Astrocyte of the spinal cord (primary cell): ENCODE data around the gene TEAD4.

Experiments used
- DNase-seq: peaks from one replicate; pipeline ENCODE4 v3.0.0; 2011; ENCODE audit warnings: low read depth, low spot score
- H3K4me3 ChIP-seq: 2 replicates; pipeline ENCODE4 v1.5.1; 2011; ENCODE audit warnings: low read depth, mild to moderate bottlenecking, low read length, moderate library complexity
- in situ Hi-C: cut with HindIII; loops from 2 replicates; pipeline ENCODE4 v1.10.0; 2017; ENCODE audit warnings: low sequenced_read_pairs
- TF ChIP-seq, protein P1 (sequence below): IDR thresholded peaks from 2 replicates; pipeline ENCODE4 v1.5.1; 2012; ENCODE audit warnings: low read depth, mild to moderate bottlenecking, low read length, inconsistent platforms

Gene TEAD4

GRCh38 chr12:2925322-2925995, 33.7 kb upstream of the TEAD4 start:
- in situ Hi-C loops, result no loop called here
- H3K4me3 ChIP-seq, result no peak overlapping the region
- DNase-seq, result no peak
- TF ChIP-seq, protein P1, sequence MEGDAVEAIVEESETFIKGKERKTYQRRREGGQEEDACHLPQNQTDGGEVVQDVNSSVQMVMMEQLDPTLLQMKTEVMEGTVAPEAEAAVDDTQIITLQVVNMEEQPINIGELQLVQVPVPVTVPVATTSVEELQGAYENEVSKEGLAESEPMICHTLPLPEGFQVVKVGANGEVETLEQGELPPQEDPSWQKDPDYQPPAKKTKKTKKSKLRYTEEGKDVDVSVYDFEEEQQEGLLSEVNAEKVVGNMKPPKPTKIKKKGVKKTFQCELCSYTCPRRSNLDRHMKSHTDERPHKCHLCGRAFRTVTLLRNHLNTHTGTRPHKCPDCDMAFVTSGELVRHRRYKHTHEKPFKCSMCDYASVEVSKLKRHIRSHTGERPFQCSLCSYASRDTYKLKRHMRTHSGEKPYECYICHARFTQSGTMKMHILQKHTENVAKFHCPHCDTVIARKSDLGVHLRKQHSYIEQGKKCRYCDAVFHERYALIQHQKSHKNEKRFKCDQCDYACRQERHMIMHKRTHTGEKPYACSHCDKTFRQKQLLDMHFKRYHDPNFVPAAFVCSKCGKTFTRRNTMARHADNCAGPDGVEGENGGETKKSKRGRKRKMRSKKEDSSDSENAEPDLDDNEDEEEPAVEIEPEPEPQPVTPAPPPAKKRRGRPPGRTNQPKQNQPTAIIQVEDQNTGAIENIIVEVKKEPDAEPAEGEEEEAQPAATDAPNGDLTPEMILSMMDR, result no peak

- in situ Hi-C loops, result no loop called here
These were observed 28.3 kb upstream of the TEAD4 start for GRCh38 chr12:2930865-2931264.

GRCh38 chr12:2933586-2933985, 25.6 kb upstream of the TEAD4 start:
- no peak overlapping the region for H3K4me3 ChIP-seq
- in situ Hi-C loops, result no loop called here
- TF ChIP-seq, protein P1, result no peak
- DNase-seq, result no peak

More at GRCh38 chr12:2930865-2931264, 28.3 kb upstream of the TEAD4 start:
- TF ChIP-seq, protein P1, result no peak
- no peak for DNase-seq
- no peak overlapping the region for H3K4me3 ChIP-seq

DNA sequence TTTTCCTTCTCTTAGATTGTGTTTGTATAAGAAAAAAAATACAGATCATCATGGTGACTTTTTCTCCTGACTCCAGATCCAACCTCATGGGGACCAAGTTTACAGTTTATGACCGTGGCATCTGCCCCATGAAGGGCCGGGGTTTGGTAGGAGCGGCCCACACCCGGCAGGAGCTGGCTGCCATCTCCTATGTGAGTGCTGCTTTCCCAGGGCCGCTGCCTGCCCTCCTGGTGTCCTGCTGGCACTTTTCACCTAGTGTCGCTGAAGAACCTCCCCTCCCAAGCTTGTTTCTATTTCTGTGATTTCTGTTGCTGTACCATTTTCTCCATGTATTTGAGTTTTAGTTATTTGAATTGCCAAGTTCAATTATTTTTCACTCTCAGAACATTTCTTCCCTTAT, 24.8 kb upstream of the TEAD4 start:
- DNase-seq, result no peak
- no peak overlapping the region for H3K4me3 ChIP-seq
- in situ Hi-C loops, result no loop called here
- TF ChIP-seq, protein P1, result no peak

DNA sequence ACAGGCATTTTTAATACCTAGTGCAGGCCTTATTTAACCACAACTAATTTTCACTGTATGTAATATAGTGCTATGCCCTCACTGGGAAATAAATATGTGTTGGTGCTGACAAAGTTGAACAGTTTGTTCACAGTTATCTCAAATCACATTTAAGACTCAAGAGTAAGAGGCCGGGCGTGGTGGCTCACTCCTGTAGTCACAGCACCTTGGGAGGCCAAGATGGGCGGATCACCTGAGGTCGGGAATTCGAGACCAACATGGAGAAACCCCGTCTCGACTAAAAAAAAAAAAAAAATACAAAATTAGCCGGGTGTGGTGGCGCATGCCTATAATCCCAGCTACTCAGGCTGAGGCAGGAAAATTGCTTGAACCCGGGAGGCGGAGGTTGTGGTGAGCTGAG, 22.9 kb upstream of the TEAD4 start:
- H3K4me3 ChIP-seq, result no peak overlapping the region
- in situ Hi-C loops, result no loop called here
- TF ChIP-seq, protein P1, result no peak
- no peak for DNase-seq

- in situ Hi-C loops, result no loop called here
- DNase-seq, result no peak
- H3K4me3 ChIP-seq, result no peak overlapping the region
- TF ChIP-seq, protein P1, result no peak
These were observed 21.7 kb upstream of the TEAD4 start for GRCh38 chr12:2937500-2937899.
